BJ (cell line): ENCODE measurements around the gene CAMSAP2. TPM values are rescaled to one million over a fixed set of nuclear protein-coding genes. Genes with fewer than 3 reads are reported as not detected.

Experiments
- CTCF ChIA-PET: fragments of 350-600 bp; formaldehyde crosslinking; extraction: SDS; loops from one replicate; lab custom pipeline; 2021; ENCODE audit warnings: antibody characterized with exemption, inconsistent platforms; lab: Yijun Ruan, JAX
- POLR2A ChIA-PET: fragments of 300-600 bp; sonication (Branson Sonifier 250); formaldehyde crosslinking; extraction: SDS; loops from one replicate; lab custom pipeline; 2021; ENCODE audit warnings: antibody characterized with exemption; lab: Charles Lee
- DNase-seq: peaks from one replicate; pipeline ENCODE4 v3.0.0-alpha.2; 2011; ENCODE audit warnings: low read depth
- H3K27me3 ChIP-seq: 2 replicates; pipeline ENCODE4 v1.6.0; 2011; ENCODE audit warnings: low read length; ENCODE audit not compliant: control insufficient read depth, insufficient read depth
- H3K36me3 ChIP-seq: 2 replicates; pipeline ENCODE4 v1.5.1; 2011; ENCODE audit warnings: low read length; ENCODE audit not compliant: control insufficient read depth, insufficient read depth
- H3K4me3 ChIP-seq: 2 replicates; pipeline ENCODE4 v1.5.1; 2011; ENCODE audit warnings: low read depth, mild to moderate bottlenecking, control low read depth, low read length
- CTCF ChIP-seq: IDR thresholded peaks from 2 replicates; pipeline ENCODE4 v1.5.1; 2011; ENCODE audit warnings: low read depth, mild to moderate bottlenecking, control low read depth, inconsistent platforms, low read length, moderate library complexity; ENCODE audit not compliant: insufficient read depth
- polyA plus RNA-seq: library from polyadenylated mRNA; depleted of rRNA; stranded (reverse); fragments of >200 nt; gene quantifications from 2 replicates; pipeline ENCODE4 v1.2.3, GENCODE V29; 2011

Gene CAMSAP2
- polyA plus RNA-seq, 1 experiment, result 7.5 TPM

GRCh38 chr1:200774735-200775444 lies 36.2 kb downstream of the CAMSAP2 start:
- TF ChIP-seq CTCF, result no peak
- DNase-seq, result no peak
- H3K36me3 ChIP-seq, result peaks cover 1% of the 10 kb centered on the region
- POLR2A ChIA-PET, result interaction anchor here (0.6 kb wide), 1 partner anchor 9 kb away, joined by 9 read pairs; no protein-coding TSS in a partner anchor
- no peak overlapping the region for H3K4me3 ChIP-seq
- CTCF ChIA-PET, result interaction anchor here (0.7 to 1.4 kb wide), 3 partner anchors 22 to 53 kb away, joined by 3 to 4 read pairs (median 3); no protein-coding TSS in a partner anchor
- no peaks in the 10 kb centered on the region for H3K27me3 ChIP-seq

GRCh38 chr1:200775850-200776249 lies 37.2 kb downstream of the CAMSAP2 start:
- POLR2A ChIA-PET, result interaction anchor here (0.6 kb wide), 2 partner anchors 10 to 93 kb away, joined by 7 to 9 read pairs; no protein-coding TSS in a partner anchor
- Histone ChIP-seq H3K36me3 (peaks cover 1% of the 10 kb centered on the region), H3K4me3 (no peak overlapping the region), H3K27me3 (no peaks in the 10 kb centered on the region)
- CTCF ChIA-PET, result interaction anchor here (0.9 kb wide), 1 partner anchor 162 kb away, joined by 3 read pairs; no protein-coding TSS in a partner anchor
- TF ChIP-seq CTCF, result no peak
- no peak for DNase-seq

- no peak for TF ChIP-seq CTCF
- ChIA-PET CTCF (interaction anchor here (0.9 kb wide), 1 partner anchor 163 kb away, joined by 3 read pairs; no protein-coding TSS in a partner anchor), POLR2A (no interaction called here)
- no peak for DNase-seq
- Histone ChIP-seq H3K4me3 (no peak overlapping the region), H3K36me3 (peaks cover 1% of the 10 kb centered on the region), H3K27me3 (no peaks in the 10 kb centered on the region)
Observed at GRCh38 chr1:200776949-200777348, 38.3 kb downstream of the CAMSAP2 start.

- POLR2A ChIA-PET, result no interaction called here
- Histone ChIP-seq H3K27me3 (no peaks in the 10 kb centered on the region), H3K36me3 (peaks cover 1% of the 10 kb centered on the region), H3K4me3 (no peak overlapping the region)
- CTCF ChIA-PET, result interaction anchor here (1.0 kb wide), 1 partner anchor 156 kb away, joined by 3 read pairs; no protein-coding TSS in a partner anchor
- TF ChIP-seq CTCF, result no peak
- no peak for DNase-seq
Observed at GRCh38 chr1:200778766-200779165, 40.1 kb downstream of the CAMSAP2 start.

- Histone ChIP-seq H3K27me3 (no peaks in the 10 kb centered on the region), H3K4me3 (no peak overlapping the region), H3K36me3 (peaks cover 1% of the 10 kb centered on the region)
- no peak for DNase-seq
- no peak for TF ChIP-seq CTCF
- CTCF ChIA-PET, result interaction anchor here (1.0 kb wide), 1 partner anchor 157 kb away, joined by 3 read pairs; no protein-coding TSS in a partner anchor
- POLR2A ChIA-PET, result no interaction called here
Observed at GRCh38 chr1:200779326-200779725, 40.6 kb downstream of the CAMSAP2 start.
